HAP-1 (cell line): ENCODE measurements around the gene BIRC7.

Experiments used
- DNase-seq, 2 experiments: peaks; one replicate each; pipeline ENCODE4 v3.0.0-alpha.2; 2016 to 2020; ENCODE audit warnings: low spot score in 2 of 2
- H3K27me3 ChIP-seq: fragments of 250-450 bp; sonication (Bioruptor Pico); 2 replicates; pipeline ENCODE4 v1.5.1; 2020; ENCODE audit warnings: low read depth, mild to moderate bottlenecking, moderate library complexity
- H3K36me3 ChIP-seq: fragments of 250-450 bp; sonication (Bioruptor Pico); replicated peaks from 2 replicates; pipeline ENCODE4 v1.5.1; 2020; ENCODE audit warnings: mild to moderate bottlenecking
- H3K4me1 ChIP-seq: fragments of 250-450 bp; sonication (Bioruptor Pico); 2 replicates; pipeline ENCODE4 v1.5.1; 2020; ENCODE audit warnings: mild to moderate bottlenecking
- H3K4me3 ChIP-seq: fragments of 250-450 bp; sonication (Bioruptor Pico); 2 replicates; pipeline ENCODE4 v1.5.1; 2020; ENCODE audit warnings: mild to moderate bottlenecking, moderate library complexity
- H3K9me3 ChIP-seq: fragments of 250-450 bp; sonication (Bioruptor Pico); 2 replicates; pipeline ENCODE4 v1.5.1; 2020; ENCODE audit warnings: mild to moderate bottlenecking, moderate library complexity
- in situ Hi-C: fragments of 300-500 bp; cut with MboI; formaldehyde crosslinking; loops from 3 replicates; pipeline ENCODE4 v1.14.3; 2020; ENCODE audit warnings: low sequenced_read_pairs, inconsistent platforms, mixed read lengths

BIRC7 gene

DNA sequence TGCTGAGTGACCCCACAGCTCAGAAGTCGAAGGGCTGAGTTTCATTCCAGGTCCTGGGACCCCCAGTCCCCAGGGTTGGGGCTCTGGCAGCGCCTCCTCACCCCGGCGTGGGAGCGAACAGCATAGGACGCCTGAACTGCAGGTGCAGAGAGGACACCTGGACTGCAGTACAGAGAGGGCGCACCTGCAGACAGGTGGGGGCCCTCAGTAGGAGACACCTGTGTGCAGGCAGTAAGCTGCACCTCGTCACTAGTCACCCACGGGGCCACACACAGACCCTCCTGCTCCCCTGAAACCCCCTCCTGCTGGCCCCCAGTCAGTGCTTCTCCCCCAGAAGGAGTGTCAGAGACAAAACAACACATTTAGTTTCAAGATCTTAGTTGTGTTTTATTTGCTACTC is 27.1 kb downstream of the BIRC7 start:
- H3K9me3 ChIP-seq, result no peaks in the 10 kb centered on the region
- in situ Hi-C loops, result no loop called here
- H3K36me3 ChIP-seq, result no peaks in the 10 kb centered on the region
- no peak overlapping the region for H3K4me3 ChIP-seq
- H3K4me1 ChIP-seq, result no peaks in the 10 kb centered on the region
- no peak for DNase-seq
- peaks cover 74% of the 10 kb centered on the region for H3K27me3 ChIP-seq

DNA sequence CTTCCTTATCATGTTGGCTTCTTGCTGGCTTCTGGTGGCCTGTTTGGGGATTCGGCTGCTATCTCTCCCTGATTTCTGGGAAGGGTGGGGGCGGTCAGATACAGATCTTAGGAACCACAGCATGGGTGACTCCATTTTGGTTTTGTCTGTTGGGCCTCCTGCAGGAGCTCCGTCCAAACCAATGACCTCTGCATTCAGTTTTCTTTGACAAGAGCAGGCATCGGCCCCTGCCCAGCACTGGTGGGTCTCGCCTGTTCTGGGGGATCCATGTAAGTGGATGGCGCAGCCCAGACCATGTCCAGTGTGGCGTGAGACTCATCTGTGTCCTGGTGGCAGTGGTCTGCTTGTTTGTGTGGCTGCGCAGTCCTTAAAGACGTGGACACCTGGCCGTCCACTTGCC is 28.3 kb downstream of the BIRC7 start:
- Histone ChIP-seq H3K36me3 (no peaks in the 10 kb centered on the region), H3K27me3 (peaks cover 63% of the 10 kb centered on the region), H3K4me1 (no peaks in the 10 kb centered on the region), H3K4me3 (no peak overlapping the region), H3K9me3 (no peaks in the 10 kb centered on the region)
- no peak for DNase-seq
- in situ Hi-C loops, result no loop called here

DNA sequence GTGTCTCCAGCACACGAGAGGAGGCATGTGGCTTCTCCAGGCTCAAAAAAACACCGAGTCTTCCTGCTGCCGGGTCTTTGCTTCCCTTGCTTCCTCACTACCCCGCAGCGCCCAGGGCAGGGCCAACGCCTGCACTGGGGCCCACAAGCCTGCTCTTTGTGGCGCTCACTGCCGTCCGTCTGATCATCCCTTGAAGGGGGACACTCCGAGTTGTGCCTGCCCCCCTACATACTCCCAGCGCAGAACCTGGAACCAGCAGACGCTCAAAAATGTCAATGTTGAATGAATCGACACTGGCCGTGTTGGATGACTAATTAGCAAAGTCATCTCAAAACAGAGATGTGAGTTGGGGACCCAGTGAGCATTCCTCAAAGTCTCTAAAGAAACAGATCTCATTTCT is 28.8 kb downstream of the BIRC7 start:
- Histone ChIP-seq H3K27me3 (peaks cover 59% of the 10 kb centered on the region), H3K9me3 (no peaks in the 10 kb centered on the region), H3K36me3 (no peaks in the 10 kb centered on the region), H3K4me3 (no peak overlapping the region), H3K4me1 (no peaks in the 10 kb centered on the region)
- in situ Hi-C loops, result no loop called here
- no peak for DNase-seq

DNA sequence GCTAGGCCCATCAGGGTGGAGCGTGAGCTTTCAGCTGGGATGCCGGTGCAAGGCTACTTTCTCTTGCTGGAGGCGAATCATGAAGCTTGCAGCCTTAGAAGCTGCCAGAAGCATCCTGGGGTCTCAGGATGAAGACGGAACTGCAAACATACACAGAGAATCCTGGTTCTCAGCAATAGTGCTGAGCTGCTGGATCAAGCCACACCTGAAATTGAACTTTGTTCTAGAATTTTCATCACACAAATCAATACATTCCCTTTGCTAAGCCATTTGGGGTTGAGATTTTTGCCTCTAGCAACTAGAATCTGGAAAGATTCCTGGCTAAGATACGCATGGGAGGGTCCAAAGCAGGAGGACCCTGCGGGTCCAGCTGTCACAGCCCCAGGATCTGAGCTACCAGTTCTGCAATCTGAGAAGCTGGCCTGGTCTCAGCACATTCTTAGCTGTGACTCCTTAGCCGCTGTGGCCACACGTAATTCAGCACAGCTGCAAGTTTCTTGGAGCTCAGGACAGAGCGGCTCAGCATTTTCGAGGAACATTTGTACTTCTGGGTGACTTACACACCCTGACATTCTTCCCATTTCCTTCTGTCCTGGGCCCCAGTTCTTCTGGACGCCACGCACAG is 30.3 kb downstream of the BIRC7 start:
- no peak for DNase-seq
- Histone ChIP-seq H3K36me3 (no peaks in the 10 kb centered on the region), H3K4me3 (no peak overlapping the region), H3K4me1 (no peaks in the 10 kb centered on the region), H3K27me3 (peaks cover 44% of the 10 kb centered on the region), H3K9me3 (no peaks in the 10 kb centered on the region)
- in situ Hi-C loops, result no loop called here

DNA sequence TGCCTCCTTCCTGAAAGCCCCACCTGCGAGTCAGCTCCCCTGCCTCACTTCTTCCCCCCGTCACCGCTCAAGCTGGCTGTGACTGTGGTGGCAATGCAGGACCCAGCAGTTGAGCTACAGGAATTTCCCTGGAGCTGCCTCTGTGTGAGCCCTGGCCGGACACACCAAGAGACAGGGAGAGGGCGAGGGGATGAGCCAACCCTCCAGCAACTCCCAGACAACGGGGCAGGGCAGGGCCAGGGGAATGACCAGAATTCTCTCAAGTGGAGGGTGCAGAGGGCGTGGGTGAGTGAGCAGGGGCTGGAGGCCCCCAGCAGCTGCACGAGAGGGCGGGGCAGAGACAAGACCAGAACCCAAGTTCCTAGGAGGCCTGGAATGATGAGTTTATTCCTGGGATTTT is 32.0 kb downstream of the BIRC7 start:
- in situ Hi-C loops, result no loop called here
- H3K4me1 ChIP-seq, result peaks cover 4% of the 10 kb centered on the region; the same call in 1 of the 2 replicates
- H3K36me3 ChIP-seq, result no peaks in the 10 kb centered on the region
- DNase-seq, result no peak
- peaks cover 33% of the 10 kb centered on the region for H3K27me3 ChIP-seq
- no peak overlapping the region for H3K4me3 ChIP-seq
- no peaks in the 10 kb centered on the region for H3K9me3 ChIP-seq

DNA sequence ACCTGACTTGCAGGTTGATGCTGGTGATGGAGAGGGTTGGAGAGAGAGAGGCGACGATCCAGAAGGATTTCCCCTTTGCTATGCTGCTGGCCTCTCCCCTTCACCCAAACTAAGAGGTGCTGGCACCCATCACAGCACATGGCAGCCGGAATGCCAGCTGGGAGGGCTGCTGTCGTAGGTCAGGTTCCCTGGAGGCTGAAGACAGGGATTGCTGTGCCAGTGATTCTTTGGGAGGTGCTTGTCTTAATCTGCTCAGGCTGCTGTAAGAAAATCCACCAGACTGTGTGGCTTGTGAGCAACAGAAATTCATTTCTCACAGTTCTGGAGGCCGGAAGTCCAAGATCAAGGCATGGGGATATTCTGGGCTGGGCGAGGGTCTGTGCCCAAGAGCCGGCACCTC is 32.6 kb downstream of the BIRC7 start:
- peaks cover 4% of the 10 kb centered on the region; the same call in 1 of the 2 replicates for H3K4me1 ChIP-seq
- DNase-seq, result no peak
- no peaks in the 10 kb centered on the region for H3K9me3 ChIP-seq
- H3K27me3 ChIP-seq, result peaks cover 28% of the 10 kb centered on the region
- H3K4me3 ChIP-seq, result no peak overlapping the region
- no peaks in the 10 kb centered on the region; the same call in 1 of the 2 replicates for H3K36me3 ChIP-seq
- in situ Hi-C loops, result no loop called here

DNA sequence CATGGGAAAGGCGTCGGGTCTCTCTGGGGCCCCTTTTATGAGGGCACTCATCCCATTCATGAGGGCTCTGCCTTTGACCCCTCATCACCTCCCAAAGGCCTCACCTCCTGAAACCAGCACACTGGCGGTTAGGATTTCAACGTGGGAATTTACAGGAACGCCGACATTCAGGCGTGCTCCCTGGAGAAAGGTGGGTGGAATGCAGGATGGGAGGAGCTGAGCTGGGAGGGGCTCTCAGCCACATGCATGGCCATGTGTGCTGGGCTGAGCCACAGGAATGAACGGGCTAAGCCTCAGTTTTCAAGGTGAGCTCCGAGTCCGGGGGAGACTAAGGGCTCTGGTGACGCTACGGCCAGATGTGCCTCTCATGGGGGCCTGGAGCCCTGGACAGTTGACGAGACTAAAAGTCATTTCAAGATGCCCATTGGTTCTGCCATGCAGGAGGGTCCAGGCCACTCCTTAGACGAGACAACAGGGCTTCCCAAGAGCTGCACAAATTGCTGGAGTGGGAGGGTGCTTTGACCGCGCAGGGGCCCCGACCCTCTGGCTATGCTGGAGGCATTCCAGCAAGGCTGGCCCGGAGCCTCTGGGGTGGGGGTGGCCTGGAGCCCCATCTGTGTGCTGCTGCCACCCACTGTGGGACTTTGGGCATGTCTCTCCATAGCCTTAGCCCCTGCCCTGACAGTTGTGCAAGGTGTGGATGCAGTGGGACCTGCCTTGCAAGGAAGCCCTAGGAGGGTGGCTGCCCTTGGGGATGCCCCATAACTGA is 33.1 kb downstream of the BIRC7 start:
- Histone ChIP-seq H3K4me1 (peaks cover 4% of the 10 kb centered on the region; the same call in 1 of the 2 replicates), H3K27me3 (peaks cover 22% of the 10 kb centered on the region), H3K36me3 (no peaks in the 10 kb centered on the region; the same call in 1 of the 2 replicates), H3K9me3 (no peaks in the 10 kb centered on the region), H3K4me3 (no peak overlapping the region)
- in situ Hi-C loops, result no loop called here
- no peak for DNase-seq

DNA sequence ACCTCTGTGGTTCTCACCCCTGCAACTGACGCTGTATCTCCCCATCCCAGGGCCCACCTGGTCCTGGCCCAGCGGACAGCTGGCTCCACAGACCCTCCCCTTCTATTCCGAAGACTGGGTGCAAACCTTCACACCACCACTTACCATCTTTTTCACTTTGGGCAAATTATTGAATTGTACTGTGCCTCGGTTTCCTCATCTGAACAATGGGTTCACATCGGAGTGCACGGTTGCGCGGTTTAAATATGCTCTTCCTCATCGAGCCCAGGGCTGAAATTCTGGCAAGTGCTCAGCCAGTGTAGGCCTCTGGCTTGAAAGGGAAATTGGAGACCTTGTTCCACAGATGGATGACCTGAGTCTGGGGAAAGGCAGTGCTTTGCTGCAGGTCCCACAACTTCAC is 34.0 kb downstream of the BIRC7 start:
- Histone ChIP-seq H3K27me3 (peaks cover 14% of the 10 kb centered on the region), H3K36me3 (no peaks in the 10 kb centered on the region; the same call in 1 of the 2 replicates), H3K9me3 (no peaks in the 10 kb centered on the region), H3K4me1 (peaks cover 4% of the 10 kb centered on the region; the same call in 1 of the 2 replicates), H3K4me3 (no peak overlapping the region)
- no peak for DNase-seq
- in situ Hi-C loops, result no loop called here

DNA sequence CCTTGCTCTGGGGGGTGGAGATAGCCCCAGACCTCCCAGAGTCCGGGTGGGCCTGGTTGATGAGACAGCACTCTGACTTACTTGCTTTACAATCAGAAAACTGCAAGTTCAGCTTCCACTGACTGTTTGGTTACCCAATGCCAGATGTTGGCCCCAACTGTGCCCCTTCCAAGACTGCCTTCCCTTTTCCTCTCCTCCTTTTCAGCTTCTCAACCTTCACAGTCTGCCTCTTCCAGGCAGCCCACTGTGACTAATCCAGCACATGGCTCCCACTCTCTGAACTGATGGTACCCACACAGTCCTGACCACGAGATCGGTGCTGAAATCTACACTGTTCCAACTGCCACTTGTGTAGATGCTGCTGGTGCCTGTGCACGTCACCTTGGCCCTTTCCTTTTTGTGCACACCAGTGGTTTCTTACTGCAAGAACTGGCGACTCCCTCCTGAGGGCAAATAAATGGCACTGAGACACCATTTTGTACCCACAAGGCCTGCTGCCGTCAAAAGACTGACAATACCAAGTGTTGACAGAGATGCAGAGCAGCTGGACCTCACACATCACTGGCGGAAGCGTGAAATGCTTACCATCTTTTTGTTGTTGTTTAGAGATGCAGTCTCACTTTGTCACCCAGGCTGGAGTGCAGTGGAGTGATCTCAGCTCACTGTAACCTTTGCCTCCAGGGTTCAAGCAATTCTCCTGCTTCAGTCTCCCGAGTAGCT is 35.1 kb downstream of the BIRC7 start:
- in situ Hi-C loops, result no loop called here
- DNase-seq, result no peak
- Histone ChIP-seq H3K9me3 (no peaks in the 10 kb centered on the region), H3K4me1 (peaks cover 4% of the 10 kb centered on the region; the same call in 1 of the 2 replicates), H3K4me3 (no peak overlapping the region), H3K27me3 (peaks cover 4% of the 10 kb centered on the region; the same call in 1 of the 2 replicates), H3K36me3 (no peaks in the 10 kb centered on the region; the same call in 1 of the 2 replicates)

DNA sequence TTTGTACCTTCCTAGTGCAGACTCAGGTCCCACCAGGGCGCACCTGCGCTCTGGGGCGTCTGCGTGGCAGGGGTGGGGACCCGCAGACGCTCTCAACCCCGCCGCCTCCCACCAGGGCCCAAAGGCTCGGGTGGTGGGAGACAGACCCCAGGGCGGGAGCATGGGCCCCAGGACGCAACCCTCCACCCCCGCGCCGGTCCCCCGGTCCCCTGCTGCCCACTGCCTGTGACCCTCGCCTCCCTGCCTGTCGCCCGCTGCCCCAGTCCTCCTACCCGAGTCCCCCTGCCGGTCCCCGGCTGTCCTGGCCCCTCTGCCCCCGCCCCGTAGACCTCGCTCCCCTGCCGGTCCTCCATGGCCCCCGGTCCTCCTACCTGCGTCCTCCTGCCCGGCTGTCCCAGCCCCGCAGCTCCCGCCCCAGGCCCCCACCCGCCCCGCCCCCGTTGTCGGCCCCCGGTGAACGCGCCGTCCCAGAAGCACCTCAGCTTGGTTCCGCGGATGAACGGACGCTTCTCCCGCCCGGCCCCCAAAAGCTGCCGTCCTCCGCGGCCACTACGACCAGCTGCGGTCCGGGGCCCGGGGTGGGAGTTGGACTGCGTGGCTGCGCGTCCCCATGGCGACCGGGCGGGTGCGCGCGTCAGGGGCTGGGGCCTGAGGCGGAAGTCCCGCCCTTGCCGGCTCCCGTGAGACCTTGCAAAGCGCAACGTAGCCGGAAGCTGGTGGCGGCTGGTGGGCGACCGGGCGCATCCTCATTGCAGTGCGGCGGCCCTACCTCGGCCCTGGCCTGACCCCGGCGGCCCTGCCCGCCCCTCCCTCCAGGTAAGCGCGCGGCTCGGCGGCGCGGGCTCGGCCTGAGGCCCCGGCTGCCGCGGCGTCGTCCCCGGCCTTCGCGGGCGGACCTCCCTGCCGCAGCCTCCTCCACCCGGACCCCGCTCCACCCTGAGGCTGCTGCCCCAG is 36.7 kb downstream of the BIRC7 start, which contains the start of gene ARFGAP1:
ARFGAP1 (plus strand) TSS at position 709 of the 954 bp plus-strand sequence. CDS start 2,768 bp downstream, outside the sequence.
- no peaks in the 10 kb centered on the region for H3K27me3 ChIP-seq
- peaks cover 4% of the 10 kb centered on the region; the same call in 1 of the 2 replicates for H3K4me1 ChIP-seq
- peaks cover 15% of the 10 kb centered on the region for H3K36me3 ChIP-seq
- DNase-seq, result peak; percentile 73 to 94
- no peaks in the 10 kb centered on the region for H3K9me3 ChIP-seq
- in situ Hi-C loops, result no loop called here
- H3K4me3 ChIP-seq, result peak within 1 kb of the TSS; percentile 69

DNA sequence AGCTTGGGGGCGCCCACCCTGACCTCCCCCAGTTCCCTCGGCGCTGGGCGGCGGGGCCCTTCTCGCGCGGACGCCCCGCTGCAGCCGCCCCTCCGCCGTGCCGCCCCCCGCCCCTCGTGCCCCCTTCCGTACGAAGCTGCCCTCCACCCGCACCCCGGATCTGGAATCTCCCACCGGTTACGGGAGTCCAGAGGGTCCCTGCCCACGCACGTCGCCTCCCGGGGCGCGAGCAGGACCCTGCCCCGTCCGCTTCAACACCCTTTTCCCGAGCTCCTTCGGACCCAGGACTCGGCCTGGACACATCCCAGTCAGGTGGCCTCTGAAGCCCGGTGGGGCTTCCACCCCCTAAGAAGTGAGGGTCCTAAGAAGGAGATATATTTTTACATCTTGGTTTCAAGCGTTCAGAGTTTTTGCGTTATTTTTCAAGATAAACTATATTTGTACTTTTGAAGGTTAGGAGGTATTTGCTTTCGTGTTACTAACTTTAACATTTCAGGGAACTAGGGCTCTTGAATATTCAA is 37.4 kb downstream of the BIRC7 start:
- no peaks in the 10 kb centered on the region for H3K9me3 ChIP-seq
- H3K4me1 ChIP-seq, result peaks cover 4% of the 10 kb centered on the region; the same call in 1 of the 2 replicates
- H3K27me3 ChIP-seq, result no peaks in the 10 kb centered on the region
- in situ Hi-C loops, result no loop called here
- H3K36me3 ChIP-seq, result peaks cover 22% of the 10 kb centered on the region
- DNase-seq, result no peak
- H3K4me3 ChIP-seq, result peak overlapping the region; percentile 69

DNA sequence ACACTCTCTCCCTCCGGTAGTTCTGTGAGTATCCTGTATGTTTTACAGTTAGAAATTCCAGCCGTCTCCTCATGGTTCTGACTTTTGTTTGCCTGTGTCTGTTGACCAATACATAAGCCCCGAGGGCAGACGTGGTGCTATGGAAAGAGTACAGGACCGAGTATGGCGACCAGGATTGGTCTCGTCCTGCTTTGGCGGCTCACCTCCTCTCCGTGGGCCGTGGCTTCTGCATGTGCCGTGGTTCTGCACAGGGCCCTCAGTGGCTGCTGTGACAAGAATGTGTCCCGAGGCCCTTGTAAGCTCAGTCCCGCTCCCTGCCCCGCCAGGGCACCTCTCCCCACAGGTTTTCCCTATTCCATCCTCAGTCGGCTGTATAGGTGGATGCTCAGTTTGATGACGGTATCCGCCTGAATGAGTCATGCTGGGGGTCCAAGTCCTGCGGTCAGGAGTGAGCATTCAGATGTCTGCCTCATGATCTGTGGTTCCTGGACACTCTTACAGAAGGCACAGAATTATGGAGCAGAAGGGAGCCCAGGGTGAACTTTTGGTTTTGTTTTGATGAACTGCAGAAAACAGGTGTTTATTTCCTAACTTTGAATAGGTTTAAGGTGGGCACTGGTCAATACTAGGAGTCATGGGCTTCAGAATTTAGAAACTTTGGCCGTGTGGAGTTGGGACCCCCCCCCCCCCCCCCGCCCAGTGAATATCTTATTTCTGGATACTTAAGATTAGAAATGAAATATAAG is 38.1 kb downstream of the BIRC7 start:
- peak overlapping the region; percentile 69 for H3K4me3 ChIP-seq
- peak in 1 of 2 experiments; percentile 48 for DNase-seq
- H3K27me3 ChIP-seq, result no peaks in the 10 kb centered on the region
- in situ Hi-C loops, result no loop called here
- no peaks in the 10 kb centered on the region for H3K9me3 ChIP-seq
- peaks cover 27% of the 10 kb centered on the region for H3K36me3 ChIP-seq
- peaks cover 4% of the 10 kb centered on the region; the same call in 1 of the 2 replicates for H3K4me1 ChIP-seq
